Stimulated activated CD8-positive, alpha-beta memory T cell treated with anti-CD3 and anti-CD28 coated beads, Interleukin-4, amount 100 ng/mL, for 1 hour (primary cell): ENCODE results near the gene EMP3.
"Not testable (repeated sequence)": the region's sequence is repeated elsewhere in the genome, so short reads cannot be mapped to it uniquely, and the experiment has no call there.

Experiments
- DNase-seq, 2 donors: peaks; one replicate each; pipeline ENCODE4 v3.0.0-alpha.2; 2020; ENCODE audit warnings: low read depth in 2 of 2, low spot score in 1 of 2

EMP3 gene

GRCh38 chr19:48344892-48345291, 19.5 kb downstream of the EMP3 start:
- DNase-seq: no peak

- no peak for DNase-seq
Measured at GRCh38 chr19:48346191-48346590, 20.8 kb downstream of the EMP3 start.

DNA sequence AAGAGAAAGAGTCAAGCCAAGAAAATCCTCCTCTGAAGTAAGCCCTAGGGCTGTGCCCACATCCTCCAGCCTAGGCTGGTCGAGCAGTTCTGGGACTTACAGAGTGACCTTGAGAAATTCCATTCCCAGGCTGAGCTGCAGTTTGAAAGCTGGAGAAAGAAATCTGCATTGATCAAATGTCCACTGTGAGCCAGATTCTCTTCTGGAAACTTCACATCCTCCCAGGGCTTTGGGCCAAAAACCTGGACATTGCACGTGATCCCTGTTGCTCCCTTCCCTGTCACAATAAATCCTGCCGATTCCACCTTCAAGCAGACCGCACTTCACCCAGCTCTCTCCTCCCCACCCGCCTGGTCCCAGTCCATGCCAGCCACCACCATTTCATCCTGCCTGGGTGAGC, 22.7 kb downstream of the EMP3 start:
- no peak for DNase-seq

GRCh38 chr19:48348737-48349136, 23.4 kb downstream of the EMP3 start:
- DNase-seq: no peak

DNA sequence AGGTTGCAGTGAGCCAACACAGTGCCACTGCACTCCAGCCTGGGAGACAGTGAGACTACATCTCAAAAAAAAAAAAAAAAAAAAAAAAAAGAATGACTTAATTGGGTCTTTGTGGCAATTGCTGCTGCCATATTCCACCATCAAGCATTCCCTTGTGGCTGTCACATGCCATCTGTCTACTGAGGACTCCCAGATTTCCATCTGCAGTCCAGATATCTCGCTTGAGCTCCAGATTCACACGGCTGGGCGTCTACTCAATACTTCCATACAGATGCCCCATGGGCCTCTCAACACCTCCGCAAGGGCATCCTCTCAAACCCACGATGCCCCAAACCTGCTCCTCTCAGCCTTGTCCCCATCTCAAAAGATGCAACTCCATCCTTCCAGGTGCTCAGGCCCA, 25.5 kb downstream of the EMP3 start:
- no peak for DNase-seq

- peak; percentile 67 to 68 for DNase-seq
Measured at GRCh38 chr19:48351341-48351752, 26.0 kb downstream of the EMP3 start.

DNA sequence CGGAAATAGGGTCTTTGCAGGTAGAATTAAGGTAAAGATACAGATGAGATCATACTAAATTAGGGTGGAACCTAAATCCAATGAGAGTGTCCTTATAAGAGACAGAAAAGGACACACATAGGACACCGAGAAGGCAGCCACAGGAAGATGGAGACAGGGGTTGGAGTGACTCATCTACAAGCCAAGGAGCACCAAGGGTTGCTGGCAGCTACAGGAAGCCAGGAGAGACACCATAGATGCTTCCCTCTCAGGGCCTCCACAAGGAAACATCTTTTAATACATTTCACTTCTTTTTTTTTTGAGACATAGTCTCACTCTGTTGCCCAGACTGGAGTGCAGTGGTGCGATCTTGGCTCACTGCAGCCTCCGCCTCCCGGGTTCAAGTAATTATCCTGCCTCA, 28.3 kb downstream of the EMP3 start:
- no peak for DNase-seq

DNA sequence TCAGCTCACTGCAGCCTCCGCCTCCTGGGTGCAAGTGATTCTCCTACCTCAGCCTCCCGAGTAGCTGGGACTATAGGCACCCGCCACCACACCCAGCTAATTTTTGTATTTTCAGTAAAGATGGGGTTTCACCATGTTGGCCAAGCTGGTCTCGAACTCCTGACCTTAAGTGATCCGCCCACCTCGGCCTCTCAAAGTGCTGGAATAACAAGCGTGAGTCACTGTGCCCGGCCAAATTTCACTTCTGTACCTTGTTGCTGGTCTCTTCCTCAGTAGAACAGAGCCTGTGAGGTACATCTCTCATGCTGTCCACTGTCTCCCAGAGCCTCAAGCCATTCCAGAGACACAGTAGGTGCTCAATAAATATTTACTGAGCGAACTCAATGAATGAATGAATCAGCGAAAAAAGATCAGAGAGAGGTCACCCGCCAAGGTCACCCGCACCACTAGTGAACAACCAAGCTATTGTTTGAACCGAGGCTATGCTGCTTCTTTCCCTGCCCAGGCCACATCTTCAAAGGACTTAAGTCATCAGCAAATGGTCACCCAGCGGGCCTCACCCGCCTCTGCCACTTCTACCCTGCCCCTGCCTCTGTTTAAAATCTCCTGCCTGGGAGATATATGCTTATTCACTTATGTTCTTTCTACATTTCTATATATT, 29.1 kb downstream of the EMP3 start:
- no peak for DNase-seq

DNA sequence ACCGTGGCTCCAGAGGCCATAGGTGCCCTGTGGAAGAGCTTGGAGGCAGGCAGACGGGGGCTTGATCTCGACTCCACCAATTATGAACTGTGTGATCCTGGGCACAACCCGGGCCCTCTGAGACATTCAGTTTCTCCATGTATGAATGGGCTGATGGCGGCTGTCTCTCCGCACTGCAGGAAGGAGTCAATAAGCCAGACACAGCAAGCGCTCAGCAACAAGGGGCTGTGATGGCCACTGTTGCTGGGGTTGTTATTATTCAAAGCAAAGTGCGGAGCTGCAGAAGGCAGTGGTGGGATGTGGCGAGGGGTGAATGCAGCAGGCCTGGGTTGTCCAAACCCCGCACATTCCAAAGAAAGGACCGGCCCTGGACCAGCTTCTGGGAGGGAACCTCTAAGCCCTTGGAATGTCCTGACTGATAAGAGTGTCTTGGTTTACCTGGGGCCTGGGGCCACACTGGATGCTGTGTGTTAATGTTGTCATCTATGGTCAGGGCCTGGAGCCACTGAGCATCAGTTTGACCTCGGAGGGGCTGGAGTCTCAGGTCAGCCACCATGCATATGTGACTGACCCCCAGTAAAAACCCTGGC, 30.1 kb downstream of the EMP3 start:
- no peak for DNase-seq

DNA sequence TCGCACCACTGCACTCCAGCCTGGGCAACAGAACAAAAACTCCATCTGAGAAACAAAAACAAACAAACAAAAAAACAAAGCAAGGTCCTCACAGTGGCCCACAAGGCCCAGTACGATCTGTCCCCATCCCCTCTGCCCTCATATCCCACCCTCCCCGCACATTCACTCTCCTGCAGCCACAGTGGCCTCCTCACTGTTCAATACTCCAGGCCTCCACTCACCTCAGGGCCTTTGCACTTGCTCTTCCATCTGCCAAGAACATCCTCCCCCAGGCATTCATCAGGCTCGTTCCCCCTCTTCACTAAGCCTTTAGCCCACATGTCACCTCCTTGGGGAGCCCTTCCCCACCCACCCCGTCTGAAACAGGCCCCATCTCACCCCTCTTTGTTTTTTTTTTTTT, 33.8 kb downstream of the EMP3 start:
- no peak for DNase-seq

GRCh38 chr19:48361912-48362311, 36.6 kb downstream of the EMP3 start:
- DNase-seq: no peak

- peak; percentile 56 to 77 for DNase-seq
Measured at GRCh38 chr19:48362716-48363499, 37.6 kb downstream of the EMP3 start.

- DNase-seq: peak in 1 of 2 donors; percentile 13
Measured at GRCh38 chr19:48363500-48363809, 38.1 kb downstream of the EMP3 start.

DNA sequence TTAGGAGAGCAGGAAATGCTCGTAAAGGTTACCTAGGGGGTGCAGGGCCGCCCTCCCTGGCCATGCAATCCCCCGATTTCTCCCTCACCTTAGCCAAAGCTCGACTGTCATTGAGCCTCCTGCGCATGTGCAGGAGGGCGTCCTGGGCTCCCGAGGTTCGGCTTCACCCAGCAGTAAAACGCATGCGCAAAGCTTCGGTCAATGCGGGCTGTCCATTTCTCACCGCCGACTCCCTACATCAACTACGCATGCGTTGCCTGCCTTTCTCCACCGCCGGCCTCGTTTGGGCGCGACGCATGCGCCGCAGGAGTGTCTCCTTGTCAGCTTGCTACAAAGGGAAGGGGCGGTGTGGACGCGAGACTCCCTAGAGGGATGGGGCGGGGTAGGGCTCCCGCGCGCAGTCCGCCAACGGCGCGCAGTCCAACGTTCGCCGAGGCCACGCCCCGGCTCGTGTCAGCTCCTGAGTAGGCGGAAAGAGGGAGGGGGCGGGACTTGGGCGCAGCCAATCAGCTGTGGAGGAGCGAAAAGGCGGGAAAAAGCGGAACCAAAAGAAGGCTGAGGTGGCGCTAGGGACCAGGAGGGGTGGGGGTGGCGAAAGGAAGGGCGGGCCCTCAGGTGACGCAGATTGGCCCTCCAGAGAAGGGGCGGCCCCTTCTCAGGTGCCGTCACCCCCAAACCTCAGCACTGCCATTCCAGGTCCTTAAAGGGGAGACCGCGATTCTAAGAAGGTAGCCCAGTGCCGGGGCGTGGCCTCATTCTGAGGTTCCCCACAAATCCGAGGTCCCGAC, 38.7 kb downstream of the EMP3 start, which contains the start of the genes SYNGR4 and TMEM143:
TSS of gene SYNGR4 (plus strand) at position 558 of the 788 bp plus-strand sequence. CDS start 1,476 bp downstream, outside the sequence.
TSS of gene TMEM143 (minus strand) at position 131 of the 788 bp plus-strand sequence. CDS start at position 111, 20 bp downstream.
- peak; percentile 89 to 96 for DNase-seq

DNA sequence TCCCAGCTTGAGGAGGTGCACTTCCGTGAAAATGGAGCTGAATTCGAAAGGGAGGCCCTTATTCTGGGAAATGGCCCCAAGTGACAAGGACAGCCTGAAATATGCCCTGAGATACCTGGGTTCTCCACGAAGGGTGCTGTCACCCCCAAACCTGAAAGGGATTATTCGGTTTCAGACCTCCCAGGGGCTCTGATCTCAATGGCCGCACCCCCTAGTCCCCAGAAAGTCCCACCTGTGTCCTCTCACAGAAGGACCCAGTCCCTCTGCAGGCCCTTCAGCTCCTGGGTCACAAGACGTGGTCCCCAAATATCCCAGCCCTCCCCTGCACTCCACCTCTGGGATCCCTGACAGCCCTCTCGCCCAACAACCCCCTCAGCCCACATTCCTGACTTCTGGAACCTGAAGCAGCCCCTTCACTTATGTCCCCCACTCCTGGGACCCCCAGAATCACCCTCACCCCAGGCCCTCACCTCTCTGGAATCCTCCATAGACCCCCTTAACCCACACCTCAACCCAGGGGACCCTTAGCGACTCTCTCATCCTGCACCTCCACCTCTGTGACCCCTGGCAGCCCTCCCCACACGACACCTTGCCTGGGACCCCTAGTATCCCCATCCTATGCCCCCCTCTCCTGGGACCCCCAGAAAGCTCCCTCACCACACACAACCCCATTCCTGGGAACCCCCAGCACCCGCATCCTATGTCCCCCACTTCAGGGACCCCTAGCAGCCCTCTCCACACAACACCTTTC, 39.4 kb downstream of the EMP3 start:
- no peak for DNase-seq

DNA sequence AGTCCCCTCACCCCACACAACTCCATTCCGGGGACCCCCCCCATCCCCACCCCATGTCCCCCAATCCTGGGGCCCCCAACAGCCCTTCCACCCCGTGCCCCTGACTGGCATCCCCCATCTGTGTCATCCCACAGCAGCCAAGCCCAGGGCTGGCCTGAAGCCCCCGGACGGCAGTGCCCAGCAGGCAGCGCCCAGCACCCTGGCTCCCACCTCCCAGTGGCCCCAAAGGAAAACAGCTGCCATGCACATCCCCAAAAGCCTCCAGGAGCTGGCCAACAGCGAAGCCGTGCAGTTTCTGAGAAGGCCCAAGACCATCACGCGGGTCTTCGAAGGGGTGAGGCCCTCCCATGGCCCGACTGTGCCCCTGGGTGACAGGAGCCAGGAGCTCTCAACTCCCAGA, 40.2 kb downstream of the EMP3 start:
- no peak for DNase-seq

GRCh38 chr19:48367855-48368254, 42.5 kb downstream of the EMP3 start:
- no peak for DNase-seq

- no peak for DNase-seq
Measured at GRCh38 chr19:48368936-48369335, 43.6 kb downstream of the EMP3 start.

DNA sequence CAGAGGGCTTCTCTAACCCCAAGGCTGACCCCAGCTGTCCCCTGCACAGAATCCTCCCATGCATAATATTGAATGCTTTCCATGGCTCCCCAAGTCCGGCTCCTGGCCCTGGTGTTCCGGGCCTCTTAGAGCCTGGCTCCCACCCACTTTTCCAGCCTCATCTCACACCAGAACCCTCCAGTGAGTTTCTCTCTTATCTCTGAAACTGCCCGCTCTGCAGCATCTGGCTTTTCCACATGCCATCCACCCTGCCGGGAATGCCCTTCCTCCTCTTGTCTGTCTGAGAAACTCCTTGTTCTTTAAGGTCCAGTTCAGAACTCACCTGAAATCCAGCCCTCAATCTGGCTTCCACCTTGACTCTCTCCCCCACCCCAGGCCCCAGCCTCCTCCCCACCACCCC, 45.6 kb downstream of the EMP3 start:
- DNase-seq: no peak

DNA sequence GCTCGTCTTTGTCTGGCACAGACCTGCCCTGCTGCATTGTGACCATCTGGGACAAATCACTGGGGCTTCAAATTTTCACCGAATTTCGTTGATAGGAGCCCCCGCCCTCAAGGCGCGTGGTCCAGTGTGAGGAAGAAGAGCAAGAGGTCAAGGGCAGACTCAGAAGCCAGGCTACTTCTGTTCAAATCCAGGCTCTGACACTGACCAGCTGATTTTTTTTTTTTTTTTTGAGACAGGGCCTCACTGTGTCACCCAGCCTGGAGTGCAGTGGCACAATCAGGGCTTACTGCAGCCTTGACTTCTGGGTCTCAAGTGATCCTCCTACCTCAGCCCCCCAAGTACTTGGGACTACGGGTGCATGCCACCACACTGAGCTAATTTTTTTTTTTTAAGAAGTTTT, 46.0 kb downstream of the EMP3 start:
- DNase-seq: no peak

- not testable (repeated sequence) for DNase-seq
Measured at GRCh38 chr19:48371771-48372170, 46.4 kb downstream of the EMP3 start.
